ENCODE measurements around the gene GAPDHS.

Gene GAPDHS

GRCh38 chr19:35516310-35516709, 16.9 kb upstream of the GAPDHS start:
- H3K4me3 ChIP-seq (ENCODE audit: low read depth, low read length): no peak overlapping the region
- TF ChIP-seq CTCF (IDR thresholded peaks at IDR 0.05; ENCODE audit: insufficient read depth, low read depth, low read length, missing control alignments): no peak
- no peak for DNase-seq (ENCODE audit: low read depth)

- H3K4me3 ChIP-seq (ENCODE audit: low read depth, low read length): no peak overlapping the region
- no peak for TF ChIP-seq CTCF (IDR thresholded peaks at IDR 0.05; ENCODE audit: insufficient read depth, low read depth, low read length, missing control alignments)
- no peak for DNase-seq (ENCODE audit: low read depth)
These were observed 15.9 kb upstream of the GAPDHS start for GRCh38 chr19:35517342-35517741.

GRCh38 chr19:35518313-35518712, 14.9 kb upstream of the GAPDHS start:
- no peak overlapping the region for H3K4me3 ChIP-seq (ENCODE audit: low read depth, low read length)
- TF ChIP-seq CTCF (IDR thresholded peaks at IDR 0.05; ENCODE audit: insufficient read depth, low read depth, low read length, missing control alignments): no peak
- no peak for DNase-seq (ENCODE audit: low read depth)

- no peak for DNase-seq (ENCODE audit: low read depth)
- TF ChIP-seq CTCF (IDR thresholded peaks at IDR 0.05; ENCODE audit: insufficient read depth, low read depth, low read length, missing control alignments): no peak
- H3K4me3 ChIP-seq (ENCODE audit: low read depth, low read length): no peak overlapping the region
These were observed 14.0 kb upstream of the GAPDHS start for GRCh38 chr19:35519291-35519690.

GRCh38 chr19:35521124-35521743, 12.0 kb upstream of the GAPDHS start:
- no peak overlapping the region for H3K4me3 ChIP-seq (ENCODE audit: low read depth, low read length)
- no peak for TF ChIP-seq CTCF (IDR thresholded peaks at IDR 0.05; ENCODE audit: insufficient read depth, low read depth, low read length, missing control alignments)
- no peak for DNase-seq (ENCODE audit: low read depth)

- DNase-seq (ENCODE audit: low read depth): no peak
- TF ChIP-seq CTCF (IDR thresholded peaks at IDR 0.05; ENCODE audit: insufficient read depth, low read depth, low read length, missing control alignments): no peak
- no peak overlapping the region for H3K4me3 ChIP-seq (ENCODE audit: low read depth, low read length)
These were observed 10.4 kb upstream of the GAPDHS start for GRCh38 chr19:35522745-35523327.
